Lung microvascular endothelial cell (primary cell): ENCODE data around the gene CRYBA1. TPM values are rescaled to one million over a fixed set of nuclear protein-coding genes. Genes with fewer than 3 reads are reported as not detected.
"Not testable (repeated sequence)": the region's sequence is repeated elsewhere in the genome, so short reads cannot be mapped to it uniquely, and the experiment has no call there.

ENCODE experiments used
- DNase-seq, 2 donors: peaks; one replicate each; pipeline versions ENCODE4 v3.0.0 to v3.0.0-alpha.2; 2010; ENCODE audit warnings: low read depth in 2 of 2
- total RNA-seq: library from RNA; depleted of rRNA; stranded (reverse); fragments of >200 nt; gene quantifications from 2 replicates; pipeline ENCODE4 v1.2.1, GENCODE V29; 2014

Gene CRYBA1
- total RNA-seq = not detected in 2 replicates

GRCh38 chr17:29246628-29247027, at the start of gene CRYBA1:
CRYBA1 (plus strand) TSS chr17:29246859; CDS start chr17:29246864, 5 bp downstream.
- DNase-seq = no peak

GRCh38 chr17:29197516-29198272, 49.0 kb upstream of the CRYBA1 start:
- DNase-seq = no peak

- not testable (repeated sequence) for DNase-seq
These were observed 42.4 kb upstream of the CRYBA1 start for GRCh38 chr17:29204068-29204804.

- no peak for DNase-seq
These were observed 41.6 kb upstream of the CRYBA1 start for GRCh38 chr17:29205047-29205446.

- DNase-seq = no peak
These were observed 38.7 kb upstream of the CRYBA1 start for GRCh38 chr17:29207975-29208374.

- DNase-seq = no peak
These were observed 37.6 kb upstream of the CRYBA1 start for GRCh38 chr17:29209073-29209472.

GRCh38 chr17:29210879-29211278, 35.8 kb upstream of the CRYBA1 start:
- DNase-seq = peak in 1 of 2 donors; percentile 14

- DNase-seq = no peak
These were observed 34.5 kb upstream of the CRYBA1 start for GRCh38 chr17:29212094-29212631.

- DNase-seq = no peak
These were observed 34.0 kb upstream of the CRYBA1 start for GRCh38 chr17:29212681-29213121.

GRCh38 chr17:29214215-29215146, 32.2 kb upstream of the CRYBA1 start:
- DNase-seq = no peak

GRCh38 chr17:29215174-29215573, 31.5 kb upstream of the CRYBA1 start:
- DNase-seq = no peak

- DNase-seq = no peak
These were observed 30.9 kb upstream of the CRYBA1 start for GRCh38 chr17:29215717-29216116.

- DNase-seq = no peak
These were observed 30.5 kb upstream of the CRYBA1 start for GRCh38 chr17:29216181-29216580.

- no peak for DNase-seq
These were observed 29.8 kb upstream of the CRYBA1 start for GRCh38 chr17:29216856-29217255.

GRCh38 chr17:29219378-29220047, 27.1 kb upstream of the CRYBA1 start:
- peak; percentile 78 to 90 for DNase-seq

GRCh38 chr17:29221338-29221737, 25.3 kb upstream of the CRYBA1 start:
- not testable (repeated sequence) for DNase-seq

- DNase-seq = no peak
These were observed 21.3 kb upstream of the CRYBA1 start for GRCh38 chr17:29225396-29225795.

GRCh38 chr17:29233301-29233700, 13.4 kb upstream of the CRYBA1 start:
- no peak for DNase-seq

GRCh38 chr17:29234972-29235371, 11.7 kb upstream of the CRYBA1 start:
- DNase-seq = not testable (repeated sequence)

- no peak for DNase-seq
These were observed 10.8 kb upstream of the CRYBA1 start for GRCh38 chr17:29235904-29236303.
